GM12878 (cell line): Measurements from ENCODE around the gene PSMC3IP. TPM values are rescaled to one million over a fixed set of nuclear protein-coding genes. Genes with fewer than 3 reads are reported as not detected.
A peak's percentile ranks its signal among the peaks of the same experiment; 100 is the strongest.

Experiments
- ATF2 ChIP-seq: IDR thresholded peaks from 2 replicates; pipeline ENCODE4 v1.6.1; 2012; ENCODE audit warnings: low read length, inconsistent platforms
- CHD2 ChIP-seq: IDR thresholded peaks from 2 replicates; pipeline ENCODE4 v1.6.1; 2011; ENCODE audit warnings: low read depth, low read length, improper control_type of control experiment, borderline replicate concordance
- CREM ChIP-seq: IDR thresholded peaks from 2 replicates; pipeline ENCODE4 v1.6.1; 2014; ENCODE audit warnings: antibody characterized with exemption, low read depth
- DPF2 ChIP-seq: fragments of 450-650 bp; IDR thresholded peaks from 2 replicates; pipeline ENCODE4 v1.6.1; 2017; ENCODE audit warnings: mild to moderate bottlenecking
- E2F8 ChIP-seq: fragments of 450-650 bp; IDR thresholded peaks from 2 replicates; pipeline ENCODE4 v1.6.1; 2018; ENCODE audit warnings: mild to moderate bottlenecking, low read depth, moderate library complexity; ENCODE audit not compliant: partially characterized antibody
- FOXM1 ChIP-seq: IDR thresholded peaks from 2 replicates; pipeline ENCODE4 v1.6.1; 2012; ENCODE audit warnings: low read depth, mild to moderate bottlenecking, inconsistent platforms, low read length, moderate library complexity
- GATAD2B ChIP-seq: fragments of 450-650 bp; conservative IDR thresholded peaks from 2 replicates; pipeline ENCODE4 v1.6.1; 2017; ENCODE audit warnings: low read depth, mild to moderate bottlenecking, moderate library complexity
- JUND ChIP-seq: IDR thresholded peaks from 2 replicates; pipeline ENCODE4 v1.6.1; 2012; ENCODE audit warnings: low read depth, mild to moderate bottlenecking, low read length, improper control_type of control experiment, moderate library complexity
- KAT2A ChIP-seq: conservative IDR thresholded peaks from 2 replicates; pipeline ENCODE4 v1.6.1; 2011; ENCODE audit warnings: low read depth, low read length; ENCODE audit not compliant: control insufficient read depth
- NBN ChIP-seq: fragments of 450-650 bp; IDR thresholded peaks from 2 replicates; pipeline ENCODE4 v1.6.1; 2016
- NKRF ChIP-seq: fragments of 450-650 bp; conservative IDR thresholded peaks from 2 replicates; pipeline ENCODE4 v1.6.1; 2017; ENCODE audit warnings: mild to moderate bottlenecking, moderate library complexity
- PKNOX1 ChIP-seq: fragments of 450-650 bp; IDR thresholded peaks from 2 replicates; pipeline ENCODE4 v1.6.1; 2016; ENCODE audit warnings: mild to moderate bottlenecking
- POLR2AphosphoS2 ChIP-seq: IDR thresholded peaks from 2 replicates; pipeline ENCODE4 v1.6.1; 2011; ENCODE audit warnings: low read depth, mild to moderate bottlenecking, low read length, improper control_type of control experiment, moderate library complexity
- RFX5 ChIP-seq: IDR thresholded peaks from 2 replicates; pipeline ENCODE4 v1.6.1; 2011; ENCODE audit warnings: low read depth, low read length, improper control_type of control experiment
- SUPT20H ChIP-seq: IDR thresholded peaks from 2 replicates; pipeline ENCODE4 v1.6.1; 2011; ENCODE audit warnings: low read depth, mild to moderate bottlenecking, low read length, moderate library complexity, borderline replicate concordance; ENCODE audit not compliant: control insufficient read depth
- ZNF217 ChIP-seq: fragments of 450-650 bp; IDR thresholded peaks from 2 replicates; pipeline ENCODE4 v1.6.1; 2017; ENCODE audit warnings: antibody characterized with exemption, mild to moderate bottlenecking
- ZNF274 ChIP-seq: IDR thresholded peaks from one replicate; pipeline ENCODE4 v1.8.0; 2011; ENCODE audit not compliant: insufficient read length, insufficient read depth
- ZNF622 ChIP-seq: fragments of 450-650 bp; IDR thresholded peaks from 2 replicates; pipeline ENCODE4 v1.6.1; 2017; ENCODE audit warnings: mild to moderate bottlenecking, inconsistent platforms
- polyA plus RNA-seq, 11 experiments: library from polyadenylated mRNA; depleted of rRNA in 4 of 11; unstranded in 6 of 11; stranded (reverse) in 5 of 11; fragments of >200 nt; fragmentation: Nextera tagmentation in 4 of 11; fragmentation: Illumina TruSeq in 1 of 11; extraction: Ambion mirVana in 4 of 11; extraction: Trizol in 1 of 11; gene quantifications; 1 replicate in 1 of 11; 2 replicates in 10 of 11; pipeline versions ENCODE4 v1.2.1 to v1.2.3, GENCODE V29; 2011 to 2016; ENCODE audit warnings: inconsistent platforms in 2 of 11, missing spikeins in 2 of 11, low read depth in 1 of 11
- total RNA-seq, 4 experiments: library from RNA; depleted of rRNA in 3 of 4; stranded (reverse); fragments of >200 nt in 3 of 4; fragmentation: Illumina TruSeq in 1 of 4; extraction: Trizol in 1 of 4; gene quantifications; 2 replicates each; pipeline versions ENCODE4 v1.2.1 to v1.2.3, GENCODE V29; 2013 to 2021
- TF ChIP-seq, protein P1 (sequence below): fragments of 150-350 bp; IDR thresholded peaks from 2 replicates; pipeline ENCODE4 v1.6.1; 2016; ENCODE audit warnings: low read depth, low read length

The PSMC3IP gene
- total and polyA plus RNA-seq, 10 of the 15 experiments (the other 5 are each of a cell fraction or from before 2014, with no cell fraction given), result 6.8 to 34.5 (median 17.7) TPM

- TF ChIP-seq, protein P1, sequence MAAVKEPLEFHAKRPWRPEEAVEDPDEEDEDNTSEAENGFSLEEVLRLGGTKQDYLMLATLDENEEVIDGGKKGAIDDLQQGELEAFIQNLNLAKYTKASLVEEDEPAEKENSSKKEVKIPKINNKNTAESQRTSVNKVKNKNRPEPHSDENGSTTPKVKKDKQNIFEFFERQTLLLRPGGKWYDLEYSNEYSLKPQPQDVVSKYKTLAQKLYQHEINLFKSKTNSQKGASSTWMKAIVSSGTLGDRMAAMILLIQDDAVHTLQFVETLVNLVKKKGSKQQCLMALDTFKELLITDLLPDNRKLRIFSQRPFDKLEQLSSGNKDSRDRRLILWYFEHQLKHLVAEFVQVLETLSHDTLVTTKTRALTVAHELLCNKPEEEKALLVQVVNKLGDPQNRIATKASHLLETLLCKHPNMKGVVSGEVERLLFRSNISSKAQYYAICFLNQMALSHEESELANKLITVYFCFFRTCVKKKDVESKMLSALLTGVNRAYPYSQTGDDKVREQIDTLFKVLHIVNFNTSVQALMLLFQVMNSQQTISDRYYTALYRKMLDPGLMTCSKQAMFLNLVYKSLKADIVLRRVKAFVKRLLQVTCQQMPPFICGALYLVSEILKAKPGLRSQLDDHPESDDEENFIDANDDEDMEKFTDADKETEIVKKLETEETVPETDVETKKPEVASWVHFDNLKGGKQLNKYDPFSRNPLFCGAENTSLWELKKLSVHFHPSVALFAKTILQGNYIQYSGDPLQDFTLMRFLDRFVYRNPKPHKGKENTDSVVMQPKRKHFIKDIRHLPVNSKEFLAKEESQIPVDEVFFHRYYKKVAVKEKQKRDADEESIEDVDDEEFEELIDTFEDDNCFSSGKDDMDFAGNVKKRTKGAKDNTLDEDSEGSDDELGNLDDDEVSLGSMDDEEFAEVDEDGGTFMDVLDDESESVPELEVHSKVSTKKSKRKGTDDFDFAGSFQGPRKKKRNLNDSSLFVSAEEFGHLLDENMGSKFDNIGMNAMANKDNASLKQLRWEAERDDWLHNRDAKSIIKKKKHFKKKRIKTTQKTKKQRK, result no peak
- TF ChIP-seq PKNOX1 (peak; percentile 26; the same call in 1 of the 2 replicates), E2F8 (no peak), ZNF217 (no peak; the same call in 1 of the 2 replicates), CHD2 (no peak; the same call in 1 of the 2 replicates), ZNF622 (no peak), KAT2A (no peak), NBN (peak; percentile 69; the same call in 1 of the 2 replicates), FOXM1 (no peak), DPF2 (peak; percentile 82), CREM (peak; percentile 92), JUND (no peak), ATF2 (no peak), NKRF (peak; percentile 64), SUPT20H (no peak), POLR2AphosphoS2 (peak; percentile 88), RFX5 (no peak), ZNF274 (no peak), GATAD2B (peak; percentile 93)
Observed at GRCh38 chr17:42554250-42555121, 23.0 kb downstream of the PSMC3IP start (continued).
